Activated CD8-positive, alpha-beta memory T cell treated with anti-CD3 and anti-CD28 coated beads for 1 hour (primary cell): ENCODE results near the gene ITSN1.

ENCODE experiments used
- DNase-seq, 2 donors: peaks; one replicate each; pipeline ENCODE4 v3.0.0-alpha.2; 2020; ENCODE audit warnings: low read depth in 1 of 2; ENCODE audit errors: extremely low read depth in 1 of 2

ITSN1 gene

DNA sequence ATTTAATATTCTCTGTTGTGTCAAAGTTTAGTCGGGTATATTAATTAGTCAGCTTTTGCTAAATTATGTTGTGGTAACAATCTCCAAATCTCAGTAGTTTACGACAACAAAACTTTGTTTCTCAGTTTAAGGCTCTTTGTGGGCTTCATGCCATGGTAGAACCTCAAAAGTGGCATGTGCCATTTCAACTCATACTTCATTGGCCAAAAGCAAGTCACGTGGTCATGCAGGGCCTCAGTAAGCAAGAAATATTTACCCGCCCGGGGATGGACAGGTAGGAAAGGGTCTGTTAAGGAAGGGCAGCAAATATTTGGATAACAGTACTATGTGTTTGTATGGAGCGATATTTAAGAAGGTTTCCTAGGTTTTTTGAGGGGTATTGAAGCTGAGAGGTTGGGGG lies 38.6 kb downstream of the ITSN1 start:
- DNase-seq: no peak

DNA sequence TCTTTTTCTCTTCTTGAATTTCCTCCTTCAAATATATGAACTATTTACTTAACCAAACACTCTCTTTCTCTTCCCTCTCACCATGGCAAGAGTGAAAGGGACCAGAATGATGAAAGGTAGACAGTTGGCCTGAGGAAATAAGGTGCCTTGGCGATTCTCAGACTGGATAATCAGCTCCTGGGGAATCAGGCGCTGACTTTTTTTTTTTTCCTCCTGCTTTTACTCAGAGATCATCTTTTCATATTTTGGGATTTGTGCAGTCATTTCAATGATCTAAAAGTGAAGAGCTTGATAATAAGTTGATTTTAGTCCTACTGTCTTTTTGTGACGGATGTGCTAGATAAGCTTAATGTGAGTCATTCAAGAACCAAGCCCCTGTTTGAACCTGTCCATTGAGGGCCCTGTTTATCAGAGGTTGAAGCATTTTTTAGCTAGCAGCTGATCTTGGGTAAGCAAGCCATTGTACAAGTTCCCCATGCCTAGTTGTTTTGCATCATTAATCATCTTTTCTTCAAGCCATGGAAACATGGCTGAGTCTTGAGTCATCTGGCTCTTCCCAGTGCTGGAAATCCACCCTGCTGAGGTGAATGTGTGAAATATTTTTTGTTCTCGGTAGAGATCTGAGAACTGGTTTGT lies 40.8 kb downstream of the ITSN1 start:
- DNase-seq: no peak

DNA sequence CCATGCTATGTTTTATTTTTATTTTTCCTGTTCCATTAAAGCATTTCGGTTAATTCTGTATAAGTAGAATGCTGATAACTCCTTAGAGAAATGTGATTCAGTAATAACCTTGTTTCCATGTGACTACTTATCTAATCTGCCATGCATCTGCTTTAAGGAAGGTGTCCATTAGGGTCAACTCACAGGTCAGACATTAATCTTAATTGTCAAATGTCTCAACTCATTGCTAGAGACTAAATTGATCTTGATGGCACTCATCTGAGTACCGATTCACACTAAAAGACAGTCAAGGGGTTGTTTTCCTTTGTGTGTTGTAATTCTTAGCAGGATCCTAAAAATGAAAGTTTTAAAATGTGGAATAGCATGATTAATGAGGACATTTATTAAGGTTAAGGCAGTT lies 41.8 kb downstream of the ITSN1 start:
- DNase-seq: no peak

DNA sequence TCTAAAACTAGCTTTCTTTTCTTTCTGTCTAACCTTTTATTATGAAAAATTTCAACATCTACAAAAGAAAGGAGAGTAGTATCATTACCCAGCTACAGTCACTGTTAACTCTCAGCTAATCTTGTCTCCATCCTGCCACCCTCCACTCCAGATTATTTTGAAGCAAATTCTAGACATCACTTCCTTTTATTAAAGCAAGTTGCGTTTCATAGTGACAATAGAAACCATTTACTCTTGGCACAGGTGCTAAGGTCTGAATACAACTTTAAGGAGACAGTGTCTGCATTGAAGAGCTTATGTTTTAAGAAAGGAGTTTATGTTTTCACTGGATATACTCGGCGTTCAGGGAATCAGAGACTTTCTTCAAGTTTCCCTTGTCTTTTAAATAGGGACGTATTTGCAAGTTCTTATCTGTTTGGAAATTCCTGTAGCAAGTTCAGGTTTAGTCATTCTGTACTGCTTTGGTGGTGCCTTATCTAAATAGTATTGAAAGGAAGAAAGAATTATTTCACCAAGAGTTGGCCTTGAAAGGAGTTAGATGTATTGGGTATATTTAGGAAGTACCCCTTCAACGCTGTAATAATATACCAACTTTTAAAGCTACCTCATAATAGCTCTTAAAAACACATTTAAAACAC lies 42.7 kb downstream of the ITSN1 start:
- DNase-seq: no peak

DNA sequence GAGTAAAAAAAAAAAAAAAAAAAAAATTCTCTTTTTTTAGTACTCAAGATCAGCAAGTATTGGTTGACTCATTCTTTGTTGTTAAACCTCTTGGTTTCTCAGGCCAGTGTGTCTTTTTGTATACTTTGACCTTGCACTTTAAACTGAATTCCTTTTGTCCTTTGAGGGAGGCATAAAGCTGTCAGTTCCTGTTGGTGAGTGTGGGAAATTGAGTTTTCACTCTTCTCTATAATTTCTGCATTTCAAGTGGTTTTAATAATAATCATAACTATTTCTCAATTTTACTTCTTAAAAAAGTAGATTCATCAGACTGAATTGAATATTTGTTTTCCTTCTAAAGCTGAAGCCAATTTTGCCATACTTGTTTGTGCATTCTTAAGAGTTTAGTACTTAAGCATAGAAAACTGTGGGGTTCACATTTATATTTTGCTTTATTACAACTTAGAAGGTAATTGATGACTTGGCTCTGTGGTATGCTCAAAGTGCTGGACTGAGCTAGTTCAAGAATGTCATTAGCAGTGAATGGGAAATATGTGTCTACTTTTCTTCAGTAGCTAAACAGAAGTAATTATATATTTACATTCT lies 43.4 kb downstream of the ITSN1 start:
- no peak for DNase-seq

DNA sequence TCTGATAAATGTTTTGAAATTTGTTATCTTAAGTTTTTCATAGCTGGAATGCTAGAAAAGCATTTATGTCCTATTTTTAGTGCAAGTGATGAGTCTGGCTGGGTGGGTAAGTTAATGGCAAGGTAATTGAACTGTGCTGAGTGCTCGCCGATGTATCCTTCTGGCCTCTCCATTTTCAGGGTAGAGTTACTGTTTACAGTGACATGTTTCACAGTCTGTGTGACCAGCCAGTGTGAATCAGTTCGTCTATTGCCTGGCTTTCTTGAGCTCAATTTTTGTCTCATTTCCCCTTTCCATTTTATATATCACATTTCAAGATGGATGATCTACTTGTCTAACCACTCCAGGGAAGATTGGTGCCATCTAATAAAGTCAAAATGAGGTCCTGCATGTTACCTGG lies 44.1 kb downstream of the ITSN1 start:
- DNase-seq: no peak

DNA sequence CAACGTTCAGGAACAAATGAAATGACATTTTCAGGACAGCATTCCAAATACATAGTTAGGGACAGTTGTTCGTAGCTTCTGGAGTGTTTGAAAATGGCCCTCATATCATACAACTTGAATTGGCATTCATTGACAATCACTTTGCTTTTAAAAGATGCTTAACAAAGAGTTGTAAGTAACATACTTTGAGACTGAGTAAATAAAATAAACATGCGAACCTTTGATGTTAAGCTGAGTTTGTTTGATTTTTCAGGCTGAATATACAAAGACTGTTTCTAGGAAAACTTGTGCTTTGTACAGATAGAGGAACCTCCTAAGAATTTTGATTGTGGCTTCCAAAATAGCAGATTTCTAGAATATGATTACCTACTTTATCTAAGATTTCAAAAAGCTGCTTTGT lies 45.3 kb downstream of the ITSN1 start:
- no peak for DNase-seq

DNA sequence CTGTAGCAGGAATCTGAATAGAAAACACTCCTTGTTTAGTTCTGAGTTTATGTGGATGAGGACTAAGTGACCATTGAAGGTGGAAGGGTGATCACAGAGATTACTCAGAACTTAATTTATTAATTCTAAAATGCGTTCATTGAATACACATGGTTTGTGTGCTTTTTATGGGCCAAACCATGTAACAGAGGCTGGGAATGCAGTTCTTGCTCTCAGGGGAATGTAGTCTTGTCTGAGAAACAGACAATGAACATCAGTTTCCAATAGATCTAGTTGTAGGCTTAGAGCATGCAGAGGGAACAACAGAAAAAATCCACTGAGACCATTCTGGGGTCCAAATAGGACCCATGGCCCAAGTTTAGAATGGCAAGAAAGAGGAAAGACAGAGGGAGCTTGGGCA lies 46.1 kb downstream of the ITSN1 start:
- DNase-seq: no peak

DNA sequence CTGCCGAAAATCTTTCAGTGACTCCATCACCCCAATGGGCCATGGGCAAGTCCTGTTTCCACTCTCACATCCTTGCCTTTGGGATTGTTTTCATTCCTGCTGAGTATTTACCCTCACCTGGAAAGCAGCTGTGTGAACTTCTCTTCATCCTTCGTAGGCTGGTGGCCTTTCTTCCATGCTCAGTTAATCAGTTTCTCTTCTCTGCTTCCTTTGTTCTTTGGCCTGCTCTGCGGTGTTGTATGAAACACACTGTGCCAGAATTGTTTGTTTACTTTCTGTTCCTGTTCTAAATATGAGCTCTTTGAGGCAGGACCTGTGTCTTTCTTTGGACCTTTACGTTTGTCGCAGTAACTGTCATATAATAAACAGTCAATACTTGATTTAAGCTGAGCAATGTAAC lies 48.6 kb downstream of the ITSN1 start:
- DNase-seq: no peak

DNA sequence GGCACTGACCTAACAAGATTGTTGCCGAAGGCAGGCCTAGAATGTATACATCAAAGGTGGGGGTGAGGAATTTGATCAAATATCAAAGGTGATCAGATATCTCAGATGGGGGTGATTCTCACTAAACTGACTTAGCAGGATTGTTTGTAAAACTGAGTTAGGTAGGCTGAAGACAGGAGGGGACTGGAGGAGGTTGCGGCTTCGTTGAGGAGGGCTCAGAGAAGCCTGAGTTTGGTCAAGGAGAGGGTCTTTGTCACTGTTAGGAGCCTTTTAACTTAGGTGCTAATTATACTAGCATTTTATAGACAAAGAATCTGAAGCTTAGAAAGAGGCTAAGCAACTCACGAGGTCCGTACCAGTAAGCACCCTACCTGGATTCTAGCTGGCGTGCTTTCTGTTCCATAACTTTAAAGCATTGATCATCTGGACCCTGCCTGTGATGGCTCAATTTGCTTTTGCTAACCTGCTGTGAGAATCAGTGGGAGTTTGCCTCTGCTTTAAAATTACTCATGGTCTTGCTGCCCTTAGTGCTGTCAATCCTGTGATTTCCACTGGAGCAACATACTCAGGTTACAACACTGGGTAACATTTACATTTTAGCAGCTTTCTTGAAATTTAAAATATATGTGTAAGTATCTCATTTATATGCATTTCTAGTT lies 49.8 kb downstream of the ITSN1 start:
- DNase-seq: no peak

DNA sequence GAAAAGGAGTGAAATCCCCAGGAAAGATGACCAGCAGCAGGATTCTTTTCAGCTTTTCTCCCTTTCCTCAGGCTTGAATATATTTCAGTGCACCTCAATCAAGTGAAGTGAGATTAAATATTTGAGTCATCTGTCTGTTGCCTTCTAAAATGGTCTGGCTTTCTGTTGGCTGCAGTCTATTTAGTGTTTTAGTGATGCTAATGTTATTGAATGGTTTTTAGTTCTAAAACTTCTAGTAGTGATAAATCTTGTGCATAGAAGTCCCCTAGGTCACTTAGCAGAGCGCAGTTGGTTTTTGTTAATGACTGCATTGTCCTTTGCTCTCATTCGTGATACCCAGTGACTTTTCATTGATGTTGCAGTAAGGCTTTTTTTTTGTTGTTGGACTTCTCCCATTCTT lies 53.5 kb downstream of the ITSN1 start:
- DNase-seq: no peak

DNA sequence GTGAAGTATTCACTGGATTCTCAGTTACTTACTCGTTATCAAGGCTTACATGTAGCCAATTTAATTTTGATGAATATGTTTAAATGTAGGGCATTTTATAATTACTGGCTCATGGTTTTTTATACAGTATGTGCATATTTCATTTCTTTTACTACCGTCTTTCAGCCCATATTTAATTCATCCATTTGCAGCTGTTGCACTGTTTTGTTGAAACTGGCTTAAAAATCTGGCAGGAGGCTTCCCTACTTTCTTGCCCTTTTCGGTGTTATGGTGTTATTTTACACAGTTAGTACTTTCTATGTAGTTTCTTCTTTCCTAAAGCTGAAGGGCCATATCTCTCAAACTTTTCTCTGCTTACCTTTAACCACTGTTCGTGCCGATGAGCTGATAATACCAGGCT lies 54.2 kb downstream of the ITSN1 start:
- DNase-seq: no peak

DNA sequence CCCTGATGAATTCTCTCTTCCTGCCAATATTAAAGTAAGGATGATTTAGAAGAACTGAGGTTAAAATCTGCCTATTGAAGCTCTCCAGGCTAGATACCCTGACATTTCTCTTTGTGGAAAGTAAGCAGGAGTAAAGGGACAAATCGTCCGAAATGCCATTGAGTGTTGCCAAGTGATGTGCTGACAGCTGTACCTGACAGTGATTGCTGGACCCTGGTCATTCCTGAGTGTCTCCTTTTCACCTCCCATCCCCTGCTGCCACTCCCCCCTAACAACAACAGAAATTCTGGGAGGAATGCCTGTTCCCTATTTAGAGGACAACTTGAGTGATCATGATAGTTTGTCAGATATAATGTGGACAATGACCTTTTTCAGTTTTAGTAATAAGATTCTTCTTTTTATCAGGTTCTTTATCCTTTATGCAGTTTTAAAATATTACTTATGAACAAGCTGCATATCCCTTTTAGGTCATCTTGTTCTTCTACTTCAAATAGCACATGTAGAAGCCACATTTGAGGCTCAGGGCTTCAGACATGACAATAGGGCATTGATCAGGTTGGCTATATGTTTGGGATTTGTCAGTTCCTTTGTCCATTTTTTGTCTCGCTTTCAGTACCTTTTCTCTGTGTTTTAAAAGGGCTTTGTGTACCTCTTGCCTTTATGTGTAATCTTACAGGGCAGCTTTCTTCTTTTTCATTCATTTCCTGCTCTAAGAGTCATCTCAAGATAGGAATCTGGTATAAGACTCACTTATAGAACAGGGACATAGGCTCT lies 56.0 kb downstream of the ITSN1 start:
- no peak for DNase-seq

DNA sequence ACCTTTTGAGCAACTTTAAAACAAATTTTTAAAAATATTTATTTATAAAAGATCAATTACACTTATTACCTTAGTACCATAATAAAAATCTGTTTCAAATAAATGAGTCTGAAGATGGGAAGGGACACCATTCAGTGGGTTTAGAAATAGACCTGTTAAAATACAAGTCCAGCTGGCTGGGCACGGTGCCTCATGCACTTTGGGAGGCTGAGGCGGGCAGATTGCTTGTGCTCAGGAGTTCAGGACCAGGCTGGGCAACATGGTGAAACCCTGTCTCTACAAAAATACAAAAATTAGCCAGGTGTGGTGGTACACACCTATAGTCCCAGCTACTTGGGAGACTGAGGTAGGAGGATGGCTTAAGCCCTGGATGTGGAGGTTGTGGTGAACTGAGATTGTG lies 57.0 kb downstream of the ITSN1 start:
- DNase-seq: no peak

DNA sequence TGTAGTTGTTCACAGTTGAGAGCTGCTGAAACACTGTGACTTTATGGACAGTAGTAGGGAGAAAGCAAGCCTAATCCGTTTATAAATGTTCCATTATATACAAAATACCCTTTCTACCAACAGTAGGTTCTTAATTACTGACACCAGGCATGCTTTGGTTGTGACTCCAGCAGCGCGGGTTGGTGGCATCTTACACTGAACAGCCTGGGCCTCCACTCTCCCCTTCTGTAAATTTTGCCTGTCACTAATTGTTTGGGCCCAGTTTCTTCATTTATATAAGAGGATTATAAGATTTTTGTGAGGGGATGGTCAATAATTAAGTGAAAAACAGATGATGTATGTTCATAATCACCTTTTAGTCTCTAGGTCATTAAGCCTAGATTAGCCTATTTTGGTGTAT lies 58.2 kb downstream of the ITSN1 start:
- DNase-seq: no peak

DNA sequence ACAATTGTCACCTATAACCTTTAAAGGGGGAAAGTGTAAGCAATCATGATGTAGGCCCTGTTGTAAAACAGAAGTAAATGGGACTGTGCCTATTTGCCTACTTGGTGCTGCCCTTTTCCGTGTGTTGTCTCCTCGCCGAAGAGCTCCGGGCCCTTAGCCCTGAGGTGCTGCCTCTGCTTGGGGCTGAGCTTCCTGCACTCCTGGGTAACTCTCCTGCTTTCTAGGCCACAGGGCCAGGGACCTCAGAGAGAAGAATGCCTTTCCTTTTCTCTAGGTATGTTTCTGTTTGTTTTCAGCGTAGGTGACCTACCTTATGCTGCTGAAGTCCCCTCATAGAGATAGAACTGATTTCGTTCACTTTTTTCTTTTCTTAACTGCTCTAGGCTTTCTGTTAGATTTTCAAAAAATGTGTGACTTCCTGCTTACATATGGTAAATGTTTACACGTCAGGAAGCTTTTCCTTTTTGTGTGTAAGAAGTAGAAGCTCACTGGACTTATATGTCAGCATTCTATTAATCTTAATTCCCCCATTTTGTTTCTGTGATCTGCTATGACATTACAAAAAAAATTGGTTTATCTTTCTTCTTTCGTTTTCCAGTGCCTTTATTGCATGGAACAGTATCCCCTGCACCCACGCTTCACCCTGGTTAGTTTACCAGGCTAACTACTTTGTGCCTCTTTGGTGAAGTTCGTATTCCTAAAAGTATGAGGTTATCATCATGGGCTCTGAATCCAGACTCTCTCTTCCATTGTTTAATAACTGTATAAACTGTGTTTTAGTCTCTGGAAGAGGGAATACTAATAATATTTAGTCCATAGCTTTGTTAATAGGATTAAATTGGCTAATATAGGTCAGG lies 61.7 kb downstream of the ITSN1 start:
- DNase-seq: no peak

DNA sequence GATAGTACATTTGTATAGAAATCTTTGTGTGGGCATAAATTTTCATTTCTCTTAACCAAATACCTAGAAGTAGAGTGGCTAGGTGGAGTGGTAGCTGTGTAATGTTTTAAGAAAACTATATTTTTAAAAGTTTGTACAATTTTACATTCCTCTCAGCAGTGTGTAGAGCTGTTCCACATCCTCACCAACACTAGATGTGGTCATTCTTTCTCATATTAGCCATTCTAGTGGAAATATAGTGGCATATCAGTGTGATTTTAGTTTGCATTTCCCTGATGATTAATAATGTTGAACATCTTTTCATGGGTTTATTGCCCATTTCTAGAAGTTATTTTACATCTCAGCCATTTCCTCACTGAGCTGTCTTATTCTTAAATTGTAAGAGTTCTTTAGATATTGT lies 65.5 kb downstream of the ITSN1 start:
- DNase-seq: no peak

DNA sequence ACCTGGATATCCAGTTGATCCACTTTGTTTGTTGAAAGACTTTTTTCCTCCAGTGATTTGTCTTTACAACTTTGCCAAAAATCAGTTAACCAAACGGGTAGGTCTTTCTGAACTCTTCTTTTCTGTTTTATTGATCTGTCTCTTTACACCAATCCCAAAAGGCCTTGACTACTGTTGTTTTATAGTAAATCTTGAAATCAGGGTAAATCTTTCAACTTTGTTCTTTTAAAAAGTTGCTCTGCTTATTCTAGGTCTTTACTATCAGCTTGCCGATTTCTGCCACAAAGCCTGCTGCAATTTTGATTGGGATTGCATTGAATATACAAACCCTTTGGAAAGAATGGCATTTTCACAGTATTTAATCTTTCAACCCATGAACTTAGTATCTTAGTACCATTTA lies 66.6 kb downstream of the ITSN1 start:
- no peak for DNase-seq

DNA sequence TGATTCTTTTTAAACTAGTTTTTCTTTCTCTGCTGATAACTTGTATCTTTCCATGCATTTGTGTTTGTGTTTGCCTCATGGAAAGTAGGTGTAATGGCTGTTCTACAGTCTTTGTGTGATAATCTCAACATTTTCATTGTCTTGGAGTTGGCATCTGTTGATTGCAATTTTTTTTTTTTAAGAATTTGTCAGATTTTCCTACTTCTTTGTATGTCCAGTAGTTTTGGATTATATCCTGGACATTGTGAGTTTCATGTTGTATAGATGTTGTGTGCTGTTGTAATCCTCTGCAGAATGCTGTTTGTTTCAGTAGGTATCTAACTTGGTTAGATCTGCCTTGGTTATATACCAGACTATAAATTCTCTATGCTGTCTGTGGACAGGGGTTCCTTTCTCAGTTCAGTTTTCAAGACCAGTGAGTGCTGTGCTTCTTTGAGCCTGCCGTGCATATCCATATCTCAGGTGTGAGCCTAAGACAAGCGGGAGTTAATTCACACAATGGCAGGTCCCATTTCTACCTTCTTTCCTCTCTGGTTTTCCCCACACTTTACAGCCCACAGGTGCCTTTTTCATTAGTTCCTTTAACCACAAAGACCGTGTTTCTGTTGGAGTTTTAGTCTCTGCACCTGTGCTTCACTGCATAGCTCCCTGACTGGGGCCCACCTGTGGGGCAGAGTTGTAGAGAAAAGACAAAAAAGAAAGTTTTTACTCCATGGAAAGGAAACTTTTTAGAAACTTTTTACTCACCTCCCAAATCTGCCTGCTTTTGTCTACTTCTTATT lies 69.9 kb downstream of the ITSN1 start:
- DNase-seq: no peak

DNA sequence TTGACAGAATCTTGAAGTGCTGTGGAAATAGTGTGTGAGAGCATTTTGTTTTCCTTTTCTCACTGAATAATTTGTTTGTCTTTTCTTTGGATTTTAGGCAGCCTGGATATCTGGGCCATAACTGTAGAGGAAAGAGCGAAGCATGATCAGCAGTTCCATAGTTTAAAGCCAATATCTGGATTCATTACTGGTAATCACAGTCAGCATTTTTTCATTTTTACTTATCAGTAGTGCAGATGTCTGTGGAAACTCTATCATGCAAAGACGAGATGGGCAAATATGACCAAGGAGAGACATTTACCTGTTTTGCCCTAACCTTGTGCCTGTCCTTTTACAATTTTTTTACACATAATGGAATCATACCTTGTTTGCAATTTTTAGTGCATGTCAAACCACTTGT lies 78.8 kb downstream of the ITSN1 start:
- DNase-seq: no peak
